Liver (tissue), 9 donors: ENCODE measurements around the gene EVA1B. TPM values are rescaled to one million over a fixed set of nuclear protein-coding genes. Genes with fewer than 3 reads are reported as not detected.

ENCODE experiments used
- DNase-seq: peaks from one replicate; pipeline ENCODE4 v3.0.0-alpha.2; 2017; ENCODE audit warnings: low spot score
- H3K27ac ChIP-seq, 2 donors: one replicate each; pipeline ENCODE4 v1.7.0; 2013; ENCODE audit warnings: inconsistent platforms in 2 of 2, low read length in 2 of 2, control low read depth in 1 of 2, low read depth in 1 of 2, mild to moderate bottlenecking in 1 of 2
- H3K27me3 ChIP-seq, 4 donors: one replicate each; pipeline versions ENCODE4 v1.6.1 to v1.7.0; 2013; ENCODE audit warnings: low read length in 3 of 4, inconsistent platforms in 1 of 4, mild to moderate bottlenecking in 1 of 4, moderate library complexity in 1 of 4; ENCODE audit not compliant: control insufficient read depth in 4 of 4, insufficient read depth in 4 of 4
- H3K36me3 ChIP-seq, 4 donors: one replicate each; pipeline versions ENCODE4 v1.6.1 to v1.7.0; 2013; ENCODE audit warnings: low read length in 3 of 4, mild to moderate bottlenecking in 3 of 4, low read depth in 1 of 4, moderate library complexity in 1 of 4; ENCODE audit not compliant: control insufficient read depth in 4 of 4, insufficient read depth in 3 of 4
- H3K4me1 ChIP-seq, 4 donors: one replicate each; pipeline versions ENCODE4 v1.6.1 to v1.7.0; 2013; ENCODE audit warnings: low read length in 3 of 4, mild to moderate bottlenecking in 3 of 4, moderate library complexity in 1 of 4; ENCODE audit not compliant: control insufficient read depth in 4 of 4, insufficient read depth in 4 of 4
- H3K4me3 ChIP-seq, 3 donors: one replicate each; pipeline versions ENCODE4 v1.6.1 to v1.7.0; 2013; ENCODE audit warnings: low read length in 3 of 3, control low read depth in 1 of 3, low read depth in 1 of 3, mild to moderate bottlenecking in 1 of 3
- H3K9ac ChIP-seq, 2 donors: one replicate each; pipeline ENCODE4 v1.7.0; 2013; ENCODE audit warnings: low read length in 2 of 2, mild to moderate bottlenecking in 2 of 2, moderate library complexity in 2 of 2, control low read depth in 1 of 2, low read depth in 1 of 2
- H3K9me3 ChIP-seq, 4 donors: one replicate each; pipeline versions ENCODE4 v1.6.1 to v1.7.0; 2013; ENCODE audit warnings: low read length in 3 of 4; ENCODE audit not compliant: control insufficient read depth in 4 of 4
- ATF3 ChIP-seq: IDR thresholded peaks from 2 replicates; pipeline ENCODE4 v1.6.1; 2016; ENCODE audit warnings: antibody characterized with exemption
- CTCF ChIP-seq: fragments of 150-350 bp; IDR thresholded peaks from 2 replicates; pipeline ENCODE4 v1.5.1; 2017; ENCODE audit warnings: improper control_type of control experiment, low read depth, low read length; ENCODE audit not compliant: missing input control
- EGR1 ChIP-seq, 2 donors: IDR thresholded peaks; 2 replicates each; pipeline ENCODE4 v1.6.1; 2016 to 2018; ENCODE audit warnings: antibody characterized with exemption in 2 of 2, low read depth in 2 of 2
- FOXA1 ChIP-seq: IDR thresholded peaks from 2 replicates; pipeline ENCODE4 v1.6.1; 2016; ENCODE audit warnings: antibody characterized with exemption
- FOXA2 ChIP-seq: IDR thresholded peaks from 2 replicates; pipeline ENCODE4 v1.6.1; 2016; ENCODE audit warnings: antibody characterized with exemption
- GABPA ChIP-seq, 2 donors: IDR thresholded peaks in 1 of 2; conservative IDR thresholded peaks in 1 of 2; 2 replicates each; pipeline ENCODE4 v1.6.1; 2016; ENCODE audit warnings: antibody characterized with exemption in 2 of 2, mild to moderate bottlenecking in 1 of 2, moderate library complexity in 1 of 2
- HNF4A ChIP-seq, 2 donors: conservative IDR thresholded peaks; 2 replicates each; pipeline ENCODE4 v1.6.1; 2016; ENCODE audit warnings: antibody characterized with exemption in 2 of 2, mild to moderate bottlenecking in 2 of 2
- HNF4G ChIP-seq: IDR thresholded peaks from 2 replicates; pipeline ENCODE4 v1.6.1; 2016; ENCODE audit warnings: antibody characterized with exemption
- MAX ChIP-seq: IDR thresholded peaks from 2 replicates; pipeline ENCODE4 v1.6.1; 2016; ENCODE audit warnings: antibody characterized with exemption
- NR2F2 ChIP-seq: IDR thresholded peaks from 2 replicates; pipeline ENCODE4 v1.6.1; 2016; ENCODE audit warnings: antibody characterized with exemption
- REST ChIP-seq: IDR thresholded peaks from 2 replicates; pipeline ENCODE4 v1.6.1; 2016; ENCODE audit warnings: antibody characterized with exemption, mild to moderate bottlenecking
- RXRA ChIP-seq, 2 donors: IDR thresholded peaks; 2 replicates each; pipeline ENCODE4 v1.6.1; 2017 to 2018; ENCODE audit warnings: antibody characterized with exemption in 2 of 2, mild to moderate bottlenecking in 1 of 2
- SP1 ChIP-seq: IDR thresholded peaks from 2 replicates; pipeline ENCODE4 v1.6.1; 2018; ENCODE audit warnings: antibody characterized with exemption, mild to moderate bottlenecking
- TAF1 ChIP-seq: conservative IDR thresholded peaks from 2 replicates; pipeline ENCODE4 v1.6.1; 2016; ENCODE audit warnings: antibody characterized with exemption, mild to moderate bottlenecking
- YY1 ChIP-seq: IDR thresholded peaks from 2 replicates; pipeline ENCODE4 v1.6.1; 2016; ENCODE audit warnings: antibody characterized with exemption, mild to moderate bottlenecking
- ZBTB33 ChIP-seq: IDR thresholded peaks from 2 replicates; pipeline ENCODE4 v1.6.1; 2016; ENCODE audit warnings: antibody characterized with exemption
- WGBS: extraction: QIAGEN DNeasy Blood & Tissue Kit; methylation state at CpG from one replicate; pipeline ENCODE4 v1.1.7; 2013; 5-methylcytosine and 5-hydroxymethylcytosine counted together
- polyA plus RNA-seq, 2 donors: library from polyadenylated mRNA; stranded (reverse) in 1 of 2; unstranded in 1 of 2; fragments of 200-250 nt in 1 of 2; fragments of >200 nt in 1 of 2; fragmentation: Nextera tagmentation in 1 of 2; extraction: Ambion mirVana in 1 of 2; gene quantifications; one replicate each; pipeline versions ENCODE4 v1.2.1 to v1.2.3, GENCODE V29; 2013 to 2015
- total RNA-seq, 2 donors: library from RNA; depleted of rRNA; stranded (reverse); fragments of >200 nt; gene quantifications; one replicate each; pipeline ENCODE4 v1.2.3, GENCODE V29; 2014
- donor health status: healthy.
- donor health status: healthy.
- donor health status: healthy.
- donor health status: healthy.
- donor health status: healthy.

EVA1B gene
- total and polyA plus RNA-seq, 4 donors = 3.3 to 22.7 (median 8.4) TPM

GRCh38 chr1:36327421-36328087 is 4.1 kb upstream of the EVA1B start (continued):
- no peak for TF ChIP-seq REST

- Histone ChIP-seq H3K4me1 (peaks cover 5 to 17% (median 11%) of the 10 kb centered on the region in 4 donors), H3K36me3 (no peaks in the 10 kb centered on the region), H3K9ac (no peak overlapping the region), H3K4me3 (no peak overlapping the region), H3K9me3 (no peaks in the 10 kb centered on the region), H3K27me3 (no peaks in the 10 kb centered on the region), H3K27ac (no peak overlapping the region)
- DNase-seq = no peak
- TF ChIP-seq YY1 (no peak), FOXA2 (no peak), TAF1 (no peak), REST (no peak), GABPA (IDR thresholded peaks at IDR 0.05 in 1 of 2, conservative IDR thresholded peaks at IDR 0.05 in 1 of 2) (no peak), FOXA1 (no peak), NR2F2 (no peak), RXRA (IDR thresholded peaks at IDR 0.05) (no peak), SP1 (no peak), EGR1 (IDR thresholded peaks at IDR 0.05; ENCODE audit: low read depth in 2 of 2) (no peak), HNF4A (conservative IDR thresholded peaks at IDR 0.05) (no peak), ATF3 (no peak), HNF4G (no peak), ZBTB33 (no peak), MAX (no peak), CTCF (no peak)
- 74% methylated on average over 6 of the region's 6 CpGs for WGBS
These were observed 3.1 kb upstream of the EVA1B start for GRCh38 chr1:36326499-36326898.
